Liver (tissue), 9 donors: ENCODE data around the gene PARD3. TPM values are rescaled to one million over a fixed set of nuclear protein-coding genes. Genes with fewer than 3 reads are reported as not detected.

Experiments used
- DNase-seq: peaks from one replicate; pipeline ENCODE4 v3.0.0-alpha.2; 2017; ENCODE audit warnings: low spot score
- H3K27ac ChIP-seq, 2 donors: one replicate each; pipeline ENCODE4 v1.7.0; 2013; ENCODE audit warnings: inconsistent platforms in 2 of 2, low read length in 2 of 2, control low read depth in 1 of 2, low read depth in 1 of 2, mild to moderate bottlenecking in 1 of 2
- H3K27me3 ChIP-seq, 4 donors: one replicate each; pipeline versions ENCODE4 v1.6.1 to v1.7.0; 2013; ENCODE audit warnings: low read length in 3 of 4, inconsistent platforms in 1 of 4, mild to moderate bottlenecking in 1 of 4, moderate library complexity in 1 of 4; ENCODE audit not compliant: control insufficient read depth in 4 of 4, insufficient read depth in 4 of 4
- H3K36me3 ChIP-seq, 4 donors: one replicate each; pipeline versions ENCODE4 v1.6.1 to v1.7.0; 2013; ENCODE audit warnings: low read length in 3 of 4, mild to moderate bottlenecking in 3 of 4, low read depth in 1 of 4, moderate library complexity in 1 of 4; ENCODE audit not compliant: control insufficient read depth in 4 of 4, insufficient read depth in 3 of 4
- H3K4me1 ChIP-seq, 4 donors: one replicate each; pipeline versions ENCODE4 v1.6.1 to v1.7.0; 2013; ENCODE audit warnings: low read length in 3 of 4, mild to moderate bottlenecking in 3 of 4, moderate library complexity in 1 of 4; ENCODE audit not compliant: control insufficient read depth in 4 of 4, insufficient read depth in 4 of 4
- H3K4me3 ChIP-seq, 3 donors: one replicate each; pipeline versions ENCODE4 v1.6.1 to v1.7.0; 2013; ENCODE audit warnings: low read length in 3 of 3, control low read depth in 1 of 3, low read depth in 1 of 3, mild to moderate bottlenecking in 1 of 3
- H3K9ac ChIP-seq, 2 donors: one replicate each; pipeline ENCODE4 v1.7.0; 2013; ENCODE audit warnings: low read length in 2 of 2, mild to moderate bottlenecking in 2 of 2, moderate library complexity in 2 of 2, control low read depth in 1 of 2, low read depth in 1 of 2
- H3K9me3 ChIP-seq, 4 donors: one replicate each; pipeline versions ENCODE4 v1.6.1 to v1.7.0; 2013; ENCODE audit warnings: low read length in 3 of 4; ENCODE audit not compliant: control insufficient read depth in 4 of 4
- CTCF ChIP-seq: fragments of 150-350 bp; IDR thresholded peaks from 2 replicates; pipeline ENCODE4 v1.5.1; 2017; ENCODE audit warnings: improper control_type of control experiment, low read depth, low read length; ENCODE audit not compliant: missing input control
- HNF4A ChIP-seq, 2 donors: conservative IDR thresholded peaks; 2 replicates each; pipeline ENCODE4 v1.6.1; 2016; ENCODE audit warnings: antibody characterized with exemption in 2 of 2, mild to moderate bottlenecking in 2 of 2
- HNF4G ChIP-seq: IDR thresholded peaks from 2 replicates; pipeline ENCODE4 v1.6.1; 2016; ENCODE audit warnings: antibody characterized with exemption
- NR2F2 ChIP-seq: IDR thresholded peaks from 2 replicates; pipeline ENCODE4 v1.6.1; 2016; ENCODE audit warnings: antibody characterized with exemption
- RAD21 ChIP-seq, 2 donors: IDR thresholded peaks; 2 replicates each; pipeline ENCODE4 v1.6.1; 2016; ENCODE audit warnings: antibody characterized with exemption in 2 of 2, mild to moderate bottlenecking in 2 of 2
- RXRA ChIP-seq, 2 donors: IDR thresholded peaks; 2 replicates each; pipeline ENCODE4 v1.6.1; 2017 to 2018; ENCODE audit warnings: antibody characterized with exemption in 2 of 2, mild to moderate bottlenecking in 1 of 2
- SP1 ChIP-seq: IDR thresholded peaks from 2 replicates; pipeline ENCODE4 v1.6.1; 2018; ENCODE audit warnings: antibody characterized with exemption, mild to moderate bottlenecking
- TAF1 ChIP-seq: conservative IDR thresholded peaks from 2 replicates; pipeline ENCODE4 v1.6.1; 2016; ENCODE audit warnings: antibody characterized with exemption, mild to moderate bottlenecking
- YY1 ChIP-seq: IDR thresholded peaks from 2 replicates; pipeline ENCODE4 v1.6.1; 2016; ENCODE audit warnings: antibody characterized with exemption, mild to moderate bottlenecking
- ZBTB33 ChIP-seq: IDR thresholded peaks from 2 replicates; pipeline ENCODE4 v1.6.1; 2016; ENCODE audit warnings: antibody characterized with exemption
- WGBS: extraction: QIAGEN DNeasy Blood & Tissue Kit; methylation state at CpG from one replicate; pipeline ENCODE4 v1.1.7; 2013; 5-methylcytosine and 5-hydroxymethylcytosine counted together
- polyA plus RNA-seq, 2 donors: library from polyadenylated mRNA; stranded (reverse) in 1 of 2; unstranded in 1 of 2; fragments of 200-250 nt in 1 of 2; fragments of >200 nt in 1 of 2; fragmentation: Nextera tagmentation in 1 of 2; extraction: Ambion mirVana in 1 of 2; gene quantifications; one replicate each; pipeline versions ENCODE4 v1.2.1 to v1.2.3, GENCODE V29; 2013 to 2015
- total RNA-seq, 2 donors: library from RNA; depleted of rRNA; stranded (reverse); fragments of >200 nt; gene quantifications; one replicate each; pipeline ENCODE4 v1.2.3, GENCODE V29; 2014
- TF ChIP-seq, protein P1 (sequence below): IDR thresholded peaks from 2 replicates; pipeline ENCODE4 v1.6.1; 2016; ENCODE audit warnings: antibody characterized with exemption
- donor health status: healthy.
- donor health status: healthy.
- donor health status: healthy.
- donor health status: healthy.
- donor health status: healthy.

The PARD3 gene
- total and polyA plus RNA-seq, 4 donors, result 12.3 to 43.8 (median 13.5) TPM

DNA sequence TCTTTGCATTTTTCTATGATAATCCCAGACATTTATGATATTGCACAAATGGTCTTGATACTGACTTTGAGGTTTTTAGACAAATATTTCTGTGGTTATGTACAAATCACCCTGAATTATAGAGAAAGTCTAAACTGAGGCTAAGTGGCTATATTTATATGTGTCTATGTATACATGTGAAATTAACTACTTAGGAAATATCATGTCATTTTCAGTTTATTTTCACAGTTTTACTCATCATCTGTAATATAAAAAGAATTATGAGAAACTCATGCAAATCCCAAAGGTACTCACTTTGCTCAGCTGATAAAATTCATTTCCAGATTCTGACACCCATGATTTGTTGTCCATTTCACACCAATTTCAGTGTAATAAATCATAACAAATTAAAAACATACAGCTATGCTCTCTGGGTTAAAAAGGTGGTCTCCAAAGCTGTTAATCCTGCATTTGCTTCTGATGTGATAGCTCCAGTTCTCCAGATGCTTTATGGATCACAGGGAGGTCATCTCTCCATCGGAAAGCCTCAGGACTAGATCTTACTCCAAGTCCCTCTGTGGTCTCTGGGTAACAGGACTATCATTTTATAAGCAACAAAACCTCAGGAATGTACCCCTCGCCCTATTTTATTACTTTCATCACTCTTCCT, 673.9 kb downstream of the PARD3 start:
- Histone ChIP-seq H3K4me1 (no peaks in the 10 kb centered on the region), H3K27me3 (no peaks in the 10 kb centered on the region), H3K9ac (no peak overlapping the region), H3K9me3 (no peaks in the 10 kb centered on the region), H3K4me3 (no peak overlapping the region), H3K27ac (no peak overlapping the region), H3K36me3 (no peaks in the 10 kb centered on the region)
- TF ChIP-seq NR2F2, result no peak
- no peak for TF ChIP-seq RAD21 (IDR thresholded peaks at IDR 0.05)
- no peak for TF ChIP-seq CTCF
- TF ChIP-seq, protein P1, sequence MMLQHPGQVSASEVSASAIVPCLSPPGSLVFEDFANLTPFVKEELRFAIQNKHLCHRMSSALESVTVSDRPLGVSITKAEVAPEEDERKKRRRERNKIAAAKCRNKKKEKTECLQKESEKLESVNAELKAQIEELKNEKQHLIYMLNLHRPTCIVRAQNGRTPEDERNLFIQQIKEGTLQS, result no peak
- no peak for TF ChIP-seq TAF1
- no peak for TF ChIP-seq HNF4A (conservative IDR thresholded peaks at IDR 0.05)
- TF ChIP-seq YY1, result no peak
- TF ChIP-seq ZBTB33, result no peak
- no peak for TF ChIP-seq RXRA (IDR thresholded peaks at IDR 0.05)
- TF ChIP-seq HNF4G, result no peak
- no peak for TF ChIP-seq SP1
- no peak for DNase-seq
- 94% methylated on average over 2 of the region's 2 CpGs for WGBS

- WGBS, result 91% methylated on average over 3 of the region's 3 CpGs
- Histone ChIP-seq H3K4me1 (no peaks in the 10 kb centered on the region), H3K4me3 (no peak overlapping the region), H3K36me3 (no peaks in the 10 kb centered on the region), H3K9me3 (no peaks in the 10 kb centered on the region), H3K27ac (no peak overlapping the region), H3K9ac (no peak overlapping the region), H3K27me3 (no peaks in the 10 kb centered on the region)
- TF ChIP-seq HNF4A (conservative IDR thresholded peaks at IDR 0.05) (no peak), CTCF (no peak)
- TF ChIP-seq, protein P1, result no peak
- no peak for DNase-seq
Measured at GRCh38 chr10:34139559-34139958, 675.5 kb downstream of the PARD3 start.
